Ascending aorta (tissue), 2 donors: Measurements from ENCODE around the gene BRK1. TPM values are rescaled to one million over a fixed set of nuclear protein-coding genes. Genes with fewer than 3 reads are reported as not detected.

Experiments
- DNase-seq, 2 donors: peaks; one replicate each; pipeline ENCODE4 v3.0.0-alpha.2; 2019; ENCODE audit warnings: low spot score in 2 of 2
- H3K27ac ChIP-seq, 2 donors: fragments of 200-600 bp; sonication (generic); one replicate each; pipeline ENCODE4 v1.5.1; 2016 to 2017; ENCODE audit warnings: mild to moderate bottlenecking in 1 of 2
- H3K27me3 ChIP-seq: fragments of 200-600 bp; sonication (generic); one replicate; pipeline ENCODE4 v1.5.1; 2017
- H3K36me3 ChIP-seq, 2 donors: fragments of 200-600 bp; sonication (generic); one replicate each; pipeline ENCODE4 v1.5.1; 2016
- H3K4me1 ChIP-seq, 2 donors: fragments of 200-600 bp; sonication (generic); one replicate each; pipeline ENCODE4 v1.5.1; 2016 to 2017; ENCODE audit warnings: mild to moderate bottlenecking in 1 of 2
- H3K4me3 ChIP-seq, 2 donors: fragments of 200-600 bp; sonication (generic); one replicate each; pipeline ENCODE4 v1.5.1; 2016 to 2017; ENCODE audit warnings: mild to moderate bottlenecking in 1 of 2
- H3K9me3 ChIP-seq, 2 donors: fragments of 200-600 bp; sonication (generic); one replicate each; pipeline ENCODE4 v1.5.1; 2016
- CTCF ChIP-seq, 3 experiments: fragments of 200-600 bp in 2 of 3; fragments of 450-650 bp in 1 of 3; sonication (generic) in 2 of 3; IDR thresholded peaks; one replicate each; pipeline ENCODE4 v1.5.1; 2016 to 2019; ENCODE audit warnings: antibody characterized with exemption in 3 of 3, mild to moderate bottlenecking in 1 of 3, moderate library complexity in 1 of 3
- intact Hi-C: fragments of 100-400 bp; cut with DNase I; formaldehyde crosslinking; loops from one replicate; pipeline ENCODE4 v1.15.1; 2023
- total RNA-seq: library from RNA; depleted of rRNA; stranded (reverse); fragments of >200 nt; gene quantifications from one replicate; pipeline ENCODE4 v1.1.0, GENCODE V29; 2016

Gene BRK1
- total RNA-seq, 1 donor from 2014 or later, result 87.3 TPM

GRCh38 chr3:10164546-10165393, 49.3 kb downstream of the BRK1 start, which contains the start of gene IRAK2:
TSS of gene IRAK2 (plus strand) at chr3:10164919. CDS start at chr3:10164955, 36 bp downstream.
- peaks cover 0 to 4% of the 10 kb centered on the region in 2 donors for H3K9me3 ChIP-seq
- H3K4me3 ChIP-seq, result peak within 1 kb of the TSS; percentile 86 to 91
- peak in 1 of 2 donors; percentile 88 for DNase-seq
- peaks cover 0 to 4% of the 10 kb centered on the region in 2 donors for H3K36me3 ChIP-seq
- peak within 1 kb of the TSS; percentile 90 to 93 for H3K27ac ChIP-seq
- intact Hi-C loops, result loop anchor here (1.0 to 2.0 kb wide), 4 partner anchors 24 to 61 kb away; partner anchors contain the start of gene VHL
- peak; percentile 93 to 98 (median 95) for TF ChIP-seq CTCF (IDR thresholded peaks at IDR 0.05)
- peaks cover 2 to 3% of the 10 kb centered on the region in 2 donors for H3K4me1 ChIP-seq
- no peaks in the 10 kb centered on the region for H3K27me3 ChIP-seq

- peak overlapping the region; percentile 90 to 93 for H3K27ac ChIP-seq
Observed at GRCh38 chr3:10166213-10166604, 50.7 kb downstream of the BRK1 start.

GRCh38 chr3:10169000-10169496, 53.6 kb downstream of the BRK1 start:
- no peak for DNase-seq
- H3K36me3 ChIP-seq, result peaks cover 0 to 4% of the 10 kb centered on the region in 2 donors
- peak overlapping the region in 1 of 2 donors; percentile 28 for H3K27ac ChIP-seq
- TF ChIP-seq CTCF (IDR thresholded peaks at IDR 0.05), result no peak
- peaks cover 5 to 12% of the 10 kb centered on the region in 2 donors for H3K4me1 ChIP-seq
- peaks cover 0 to 4% of the 10 kb centered on the region in 2 donors for H3K9me3 ChIP-seq
- no peaks in the 10 kb centered on the region for H3K27me3 ChIP-seq
- no peak overlapping the region for H3K4me3 ChIP-seq
- intact Hi-C loops, result no loop called here

More at GRCh38 chr3:10166213-10166604, 50.7 kb downstream of the BRK1 start:
- Histone ChIP-seq H3K36me3 (peaks cover 0 to 4% of the 10 kb centered on the region in 2 donors), H3K27me3 (no peaks in the 10 kb centered on the region), H3K4me3 (no peak overlapping the region), H3K4me1 (peaks cover 2 to 3% of the 10 kb centered on the region in 2 donors), H3K9me3 (peaks cover 0 to 4% of the 10 kb centered on the region in 2 donors)
- intact Hi-C loops, result no loop called here
- no peak for DNase-seq
- TF ChIP-seq CTCF (IDR thresholded peaks at IDR 0.05), result no peak

- Histone ChIP-seq H3K9me3 (peaks cover 0 to 4% of the 10 kb centered on the region in 2 donors), H3K27me3 (no peaks in the 10 kb centered on the region), H3K4me3 (no peak overlapping the region), H3K27ac (peak overlapping the region; percentile 93 to 94), H3K4me1 (peaks cover 2 to 17% of the 10 kb centered on the region in 2 donors), H3K36me3 (peaks cover 0 to 4% of the 10 kb centered on the region in 2 donors)
- intact Hi-C loops, result loop anchor here (10.0 kb wide), 1 partner anchor 436 kb away; the partner anchor contains the start of gene BRPF1
- no peak for TF ChIP-seq CTCF (IDR thresholded peaks at IDR 0.05)
- no peak for DNase-seq
Observed at GRCh38 chr3:10170915-10171478, 55.5 kb downstream of the BRK1 start.

GRCh38 chr3:10173095-10173925, 57.8 kb downstream of the BRK1 start:
- Histone ChIP-seq H3K36me3 (peaks cover 0 to 7% of the 10 kb centered on the region in 2 donors), H3K27me3 (no peaks in the 10 kb centered on the region), H3K4me1 (peaks cover 2 to 17% of the 10 kb centered on the region in 2 donors), H3K27ac (peak overlapping the region; percentile 93 to 94), H3K9me3 (peaks cover 0 to 4% of the 10 kb centered on the region in 2 donors), H3K4me3 (peak overlapping the region in 1 of 2 donors; percentile 39)
- no peak for DNase-seq
- intact Hi-C loops, result loop anchor here (10.0 kb wide), 1 partner anchor 439 kb away; the partner anchor contains the start of gene BRPF1
- no peak for TF ChIP-seq CTCF (IDR thresholded peaks at IDR 0.05)
